Measurements from ENCODE around the gene SUGP2. TPM values are rescaled to one million over a fixed set of nuclear protein-coding genes. Genes with fewer than 3 reads are reported as not detected.

The SUGP2 gene
- total and polyA plus RNA-seq, 2 experiments from 2014 or later, result 102 to 109 TPM

- Histone ChIP-seq H2AFZ (no peak overlapping the region), H3K9me2 (ENCODE audit: insufficient read depth) (no peaks in the 10 kb centered on the region), H3K27ac (ENCODE audit: low read depth) (no peak overlapping the region), H3K27me3 (ENCODE audit: insufficient read depth) (no peaks in the 10 kb centered on the region), H3K4me2 (no peak overlapping the region), H3K79me2 (replicated peaks; ENCODE audit: insufficient read depth) (peaks cover 12% of the 10 kb centered on the region; the same call in 1 of the 2 replicates), H3F3A (replicated peaks; ENCODE audit: low read depth) (0 out of 2 replicates have a peak, but pooled peaks cover 10% of the 10 kb centered on the region), H3K4me1 (ENCODE audit: insufficient read depth) (no peaks in the 10 kb centered on the region), H3K4me3 (no peak overlapping the region), H3K36me3 (ENCODE audit: insufficient read depth) (peaks cover 60% of the 10 kb centered on the region), H4K20me1 (replicated peaks; ENCODE audit: insufficient read depth) (peaks cover 20% of the 10 kb centered on the region)
- Mint-ChIP-seq H3K4me1 (no peaks in the 10 kb centered on the region), H3K36me3 (ENCODE audit: low read depth) (peaks cover 75% of the 10 kb centered on the region), H3K9me3 (no peaks in the 10 kb centered on the region), H3K27ac (no peak overlapping the region), H3K4me3 (no peak overlapping the region), H3K27me3 (ENCODE audit: insufficient read depth, low read depth, poor library complexity) (peaks cover 2% of the 10 kb centered on the region)
- no peak for TF ChIP-seq STAT1 (IDR thresholded peaks at IDR 0.05; ENCODE audit: unreplicated experiment)
- TF ChIP-seq ZNF331 (CRISPR knock-in tag; IDR thresholded peaks at IDR 0.05; ENCODE audit: low read depth), result no peak
- DNase-seq (ENCODE audit: low spot score) (no peak), ATAC-seq (no peak)
Measured at GRCh38 chr19:19009951-19010350, 23.4 kb downstream of the SUGP2 start.

GRCh38 chr19:19006213-19006612, 27.1 kb downstream of the SUGP2 start:
- no peak overlapping the region for H2AFZ ChIP-seq
- H3K36me3 Mint-ChIP-seq (ENCODE audit: low read depth), result peaks cover 82% of the 10 kb centered on the region

More at GRCh38 chr19:19006213-19006612, 27.1 kb downstream of the SUGP2 start:
- H3K4me3 ChIP-seq, result no peak overlapping the region
- H3K4me3 Mint-ChIP-seq, result no peak overlapping the region
- H3K4me1 ChIP-seq (ENCODE audit: insufficient read depth), result no peaks in the 10 kb centered on the region
- H3K4me2 ChIP-seq, result no peak overlapping the region
- ATAC-seq (no peak), DNase-seq (ENCODE audit: low spot score) (no peak)
- H3K9me2 ChIP-seq (ENCODE audit: insufficient read depth), result no peaks in the 10 kb centered on the region
- H3K27ac Mint-ChIP-seq, result no peak overlapping the region
- H3K9me3 Mint-ChIP-seq, result no peaks in the 10 kb centered on the region
- H3K4me1 Mint-ChIP-seq, result no peaks in the 10 kb centered on the region
- peaks cover 53% of the 10 kb centered on the region for H3K36me3 ChIP-seq (ENCODE audit: insufficient read depth)
- H3K27me3 Mint-ChIP-seq (ENCODE audit: insufficient read depth, low read depth, poor library complexity), result peaks cover 12% of the 10 kb centered on the region
- no peaks in the 10 kb centered on the region; the same call in none of the 2 replicates for H4K20me1 ChIP-seq (replicated peaks; ENCODE audit: insufficient read depth)
- peaks cover 4% of the 10 kb centered on the region; the same call in 1 of the 2 replicates for H3F3A ChIP-seq (replicated peaks; ENCODE audit: low read depth)
- TF ChIP-seq ETS1 (IDR thresholded peaks at IDR 0.05) (no peak), CREB1 (CRISPR knock-in tag; IDR thresholded peaks at IDR 0.05; ENCODE audit: low read depth) (no peak), JUNB (IDR thresholded peaks at IDR 0.05; ENCODE audit: unreplicated experiment) (no peak), REST (IDR thresholded peaks at IDR 0.05; ENCODE audit: unreplicated experiment) (no peak), NANOG (IDR thresholded peaks at IDR 0.05; ENCODE audit: borderline replicate concordance) (no peak)
- no peaks in the 10 kb centered on the region for H3K79me2 ChIP-seq (replicated peaks; ENCODE audit: insufficient read depth)
- H3K27ac ChIP-seq (ENCODE audit: low read depth), result no peak overlapping the region
- no peaks in the 10 kb centered on the region for H3K27me3 ChIP-seq (ENCODE audit: insufficient read depth)

Measured in GM23338 (cell line).